Endothelial cell (in vitro differentiated cells): Measurements from ENCODE around the gene PLD4. TPM values are rescaled to one million over a fixed set of nuclear protein-coding genes. Genes with fewer than 3 reads are reported as not detected.

Experiments used
- DNase-seq: peaks from one replicate; pipeline ENCODE4 v3.0.0; 2021; ENCODE audit warnings: low spot score
- H3K27ac Mint-ChIP-seq: one replicate; pipeline ENCODE4 v1.8.0; 2021; ENCODE audit warnings: mixed read lengths, inconsistent platforms; ENCODE audit not compliant: unreplicated experiment
- H3K27me3 Mint-ChIP-seq: one replicate; pipeline ENCODE4 v1.8.0; 2021; ENCODE audit warnings: mild to moderate bottlenecking, moderate library complexity, mixed read lengths, inconsistent platforms; ENCODE audit not compliant: unreplicated experiment
- H3K36me3 Mint-ChIP-seq: one replicate; pipeline ENCODE4 v1.8.0; 2021; ENCODE audit warnings: mild to moderate bottlenecking, low read depth, mixed read lengths, inconsistent platforms; ENCODE audit not compliant: unreplicated experiment
- H3K4me1 Mint-ChIP-seq: one replicate; pipeline ENCODE4 v1.8.0; 2021; ENCODE audit warnings: mild to moderate bottlenecking, mixed read lengths, inconsistent platforms; ENCODE audit not compliant: unreplicated experiment
- H3K4me3 Mint-ChIP-seq: one replicate; pipeline ENCODE4 v1.8.0; 2021; ENCODE audit warnings: mild to moderate bottlenecking, mixed read lengths, inconsistent platforms; ENCODE audit not compliant: unreplicated experiment
- H3K9me3 Mint-ChIP-seq: one replicate; pipeline ENCODE4 v1.8.0; 2021; ENCODE audit warnings: mixed read lengths, inconsistent platforms; ENCODE audit not compliant: unreplicated experiment
- total RNA-seq: library from RNA; stranded (reverse); fragmentation: NEBNext Ultra II Directional; extraction: Animal tissue kit (Norgen Biotek cat#: 25700); gene quantifications from one replicate; pipeline ENCODE4 v1.2.1, GENCODE V29; 2021; ENCODE audit not compliant: unreplicated experiment
- TF ChIP-seq, protein P1 (sequence below): fragments of 200-600 bp; sonication (generic); IDR thresholded peaks from one replicate; pipeline ENCODE4 v1.5.0; 2021; ENCODE audit warnings: antibody characterized with exemption; ENCODE audit not compliant: unreplicated experiment

The PLD4 gene
- total RNA-seq, 1 donor from 2014 or later: 1.3 TPM

GRCh38 chr14:104953097-104953496 is 28.4 kb downstream of the PLD4 start:
- TF ChIP-seq, protein P1, sequence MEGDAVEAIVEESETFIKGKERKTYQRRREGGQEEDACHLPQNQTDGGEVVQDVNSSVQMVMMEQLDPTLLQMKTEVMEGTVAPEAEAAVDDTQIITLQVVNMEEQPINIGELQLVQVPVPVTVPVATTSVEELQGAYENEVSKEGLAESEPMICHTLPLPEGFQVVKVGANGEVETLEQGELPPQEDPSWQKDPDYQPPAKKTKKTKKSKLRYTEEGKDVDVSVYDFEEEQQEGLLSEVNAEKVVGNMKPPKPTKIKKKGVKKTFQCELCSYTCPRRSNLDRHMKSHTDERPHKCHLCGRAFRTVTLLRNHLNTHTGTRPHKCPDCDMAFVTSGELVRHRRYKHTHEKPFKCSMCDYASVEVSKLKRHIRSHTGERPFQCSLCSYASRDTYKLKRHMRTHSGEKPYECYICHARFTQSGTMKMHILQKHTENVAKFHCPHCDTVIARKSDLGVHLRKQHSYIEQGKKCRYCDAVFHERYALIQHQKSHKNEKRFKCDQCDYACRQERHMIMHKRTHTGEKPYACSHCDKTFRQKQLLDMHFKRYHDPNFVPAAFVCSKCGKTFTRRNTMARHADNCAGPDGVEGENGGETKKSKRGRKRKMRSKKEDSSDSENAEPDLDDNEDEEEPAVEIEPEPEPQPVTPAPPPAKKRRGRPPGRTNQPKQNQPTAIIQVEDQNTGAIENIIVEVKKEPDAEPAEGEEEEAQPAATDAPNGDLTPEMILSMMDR: no peak
- H3K27me3 Mint-ChIP-seq: peaks cover 11% of the 10 kb centered on the region
- DNase-seq: no peak
- peaks cover 22% of the 10 kb centered on the region for H3K36me3 Mint-ChIP-seq
- H3K4me3 Mint-ChIP-seq: peak overlapping the region; percentile 17
- H3K4me1 Mint-ChIP-seq: peaks cover 3% of the 10 kb centered on the region
- H3K27ac Mint-ChIP-seq: no peak overlapping the region
- no peaks in the 10 kb centered on the region for H3K9me3 Mint-ChIP-seq

- Mint-ChIP-seq H3K4me3 (peak overlapping the region; percentile 21), H3K9me3 (no peaks in the 10 kb centered on the region), H3K27ac (no peak overlapping the region), H3K27me3 (peaks cover 11% of the 10 kb centered on the region), H3K4me1 (peaks cover 3% of the 10 kb centered on the region), H3K36me3 (peaks cover 22% of the 10 kb centered on the region)
- TF ChIP-seq, protein P1: no peak
- no peak for DNase-seq
These were observed 29.4 kb downstream of the PLD4 start for GRCh38 chr14:104953896-104954656.

- no peak for DNase-seq
- TF ChIP-seq, protein P1: no peak
- Mint-ChIP-seq H3K36me3 (peaks cover 22% of the 10 kb centered on the region), H3K27ac (no peak overlapping the region), H3K9me3 (no peaks in the 10 kb centered on the region), H3K4me3 (no peak overlapping the region), H3K27me3 (peaks cover 11% of the 10 kb centered on the region), H3K4me1 (peaks cover 3% of the 10 kb centered on the region)
These were observed 30.2 kb downstream of the PLD4 start for GRCh38 chr14:104954746-104955395.

- Mint-ChIP-seq H3K4me3 (no peak overlapping the region), H3K9me3 (no peaks in the 10 kb centered on the region), H3K36me3 (peaks cover 22% of the 10 kb centered on the region), H3K27me3 (peaks cover 11% of the 10 kb centered on the region), H3K4me1 (peaks cover 3% of the 10 kb centered on the region), H3K27ac (no peak overlapping the region)
- TF ChIP-seq, protein P1: no peak
- DNase-seq: no peak
These were observed 30.7 kb downstream of the PLD4 start for GRCh38 chr14:104955396-104955770.
